BLaER1 treated with 17β-estradiol and CSF1 and Interleukin-3, amounts not matched to agents 10 nM and 100 nM (cell line): ENCODE results near the gene KIRREL3.

Source experiments
- H3K27ac ChIP-seq, 11 experiments: shearing (Covaris generic); formaldehyde crosslinking; 2 replicates each; pipeline ENCODE4 v1.8.1; 2022
- H3K27me3 ChIP-seq, 11 experiments: shearing (Covaris generic); formaldehyde crosslinking; 2 replicates each; pipeline ENCODE4 v1.8.1; 2022
- H3K36me3 ChIP-seq, 11 experiments: shearing (Covaris generic); formaldehyde crosslinking; 2 replicates each; pipeline ENCODE4 v1.8.1; 2022
- H3K4me1 ChIP-seq, 10 experiments: shearing (Covaris generic); formaldehyde crosslinking; 2 replicates each; pipeline ENCODE4 v1.8.1; 2022
- H3K4me2 ChIP-seq, 11 experiments: shearing (Covaris generic); formaldehyde crosslinking; 2 replicates each; pipeline ENCODE4 v1.8.1; 2022
- H3K4me3 ChIP-seq, 10 experiments: shearing (Covaris generic); formaldehyde crosslinking; 2 replicates each; pipeline ENCODE4 v1.8.1; 2022
- H3K9ac ChIP-seq, 11 experiments: shearing (Covaris generic); formaldehyde crosslinking; 2 replicates each; pipeline ENCODE4 v1.8.1; 2022
- H3K9me3 ChIP-seq, 11 experiments: shearing (Covaris generic); formaldehyde crosslinking; replicated peaks in 1 of 11; 2 replicates each; pipeline ENCODE4 v1.8.1; 2022
- H4K20me1 ChIP-seq, 11 experiments: shearing (Covaris generic); formaldehyde crosslinking; 2 replicates each; pipeline ENCODE4 v1.8.1; 2022
- Cebpa-rat ChIP-seq, 11 experiments: shearing (Covaris generic); IDR thresholded peaks; 2 replicates each; pipeline ENCODE4 v1.8.1; 2022

Gene KIRREL3

DNA sequence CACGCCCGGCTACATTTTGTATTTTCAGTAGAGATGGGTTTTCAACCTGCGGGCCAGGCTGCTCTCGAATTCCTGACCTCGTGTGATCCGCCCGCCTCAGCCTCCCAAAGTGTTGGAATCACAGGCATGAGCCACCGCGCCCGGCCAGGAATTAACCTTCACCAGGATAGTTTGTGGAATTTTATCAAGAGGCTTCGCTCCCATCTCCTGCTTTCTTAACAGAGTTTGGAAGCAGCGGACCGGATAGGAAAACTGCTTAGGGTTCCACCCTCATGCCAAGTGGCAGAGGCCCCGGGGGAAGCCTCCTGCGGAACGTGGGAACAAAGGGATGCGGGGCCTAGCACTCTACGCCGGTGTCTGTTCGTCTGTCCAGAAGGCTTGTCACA, 415.2 kb downstream of the KIRREL3 start:
- TF ChIP-seq Cebpa-rat (IDR thresholded peaks at IDR 0.05), result no peak
- peaks cover 7 to 17% (median 15%) of the 10 kb centered on the region in 10 experiments; a peak in 16 of 20 replicates for H3K4me1 ChIP-seq
- H3K4me2 ChIP-seq, result 0 out of 22 replicates have a peak overlapping the region, but pooled peaks of 1 of the 11 experiments have one; percentile 6
- no peak overlapping the region for H3K4me3 ChIP-seq
- H3K27me3 ChIP-seq, result no peaks in the 10 kb centered on the region
- H3K9ac ChIP-seq, result no peak overlapping the region
- H3K27ac ChIP-seq, result no peak overlapping the region
- H3K36me3 ChIP-seq, result no peaks in the 10 kb centered on the region
- H3K9me3 ChIP-seq, result no peaks in the 10 kb centered on the region
- H4K20me1 ChIP-seq, result no peaks in the 10 kb centered on the region; a peak in 1 of 22 replicates

DNA sequence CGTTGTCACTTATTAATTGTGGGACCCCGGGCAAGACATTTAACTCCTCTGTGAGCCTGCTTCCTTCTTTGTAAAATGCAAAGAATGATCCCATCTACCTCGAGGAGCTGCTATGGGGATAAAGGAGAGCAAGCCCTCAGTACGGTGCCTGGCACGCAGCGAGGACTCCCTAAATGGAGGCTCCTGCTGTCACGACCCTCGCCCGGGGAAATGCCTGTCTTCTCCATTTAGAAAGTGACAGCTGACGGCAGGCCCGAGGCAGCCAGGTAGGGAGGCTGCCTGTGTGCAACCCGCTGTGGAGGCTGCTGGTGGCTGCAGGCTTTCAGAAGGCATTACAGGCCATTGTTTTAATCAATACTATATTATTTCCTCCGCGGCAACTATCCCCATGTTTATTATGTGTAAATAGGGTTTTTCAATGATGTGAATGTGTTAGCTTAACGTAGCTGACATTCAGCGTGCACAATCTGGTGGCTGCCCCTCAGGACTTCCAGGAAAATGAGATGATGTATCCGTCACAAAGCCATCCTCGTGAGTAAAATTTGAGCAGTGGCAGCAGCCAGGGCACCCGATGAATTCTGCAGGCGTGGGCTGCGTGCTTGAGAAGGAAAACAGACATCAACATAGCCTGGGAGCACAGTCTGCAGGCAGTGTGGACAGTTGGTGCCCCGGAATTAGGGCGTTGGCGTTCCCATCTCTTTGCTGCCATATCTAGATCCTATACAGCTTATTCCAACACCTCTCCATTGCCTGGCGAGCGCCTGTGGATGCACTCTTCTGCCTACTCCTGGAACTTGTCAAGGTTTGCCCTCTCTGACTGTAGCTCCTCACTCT, 416.8 kb downstream of the KIRREL3 start:
- Histone ChIP-seq H3K4me2 (no peak overlapping the region), H3K9ac (no peak overlapping the region), H3K27me3 (no peaks in the 10 kb centered on the region), H4K20me1 (no peaks in the 10 kb centered on the region; a peak in 1 of 22 replicates), H3K4me1 (peaks cover 7 to 17% (median 15%) of the 10 kb centered on the region in 10 experiments; a peak in 16 of 20 replicates), H3K4me3 (no peak overlapping the region), H3K27ac (no peak overlapping the region), H3K9me3 (no peaks in the 10 kb centered on the region), H3K36me3 (no peaks in the 10 kb centered on the region)
- no peak for TF ChIP-seq Cebpa-rat (IDR thresholded peaks at IDR 0.05)

DNA sequence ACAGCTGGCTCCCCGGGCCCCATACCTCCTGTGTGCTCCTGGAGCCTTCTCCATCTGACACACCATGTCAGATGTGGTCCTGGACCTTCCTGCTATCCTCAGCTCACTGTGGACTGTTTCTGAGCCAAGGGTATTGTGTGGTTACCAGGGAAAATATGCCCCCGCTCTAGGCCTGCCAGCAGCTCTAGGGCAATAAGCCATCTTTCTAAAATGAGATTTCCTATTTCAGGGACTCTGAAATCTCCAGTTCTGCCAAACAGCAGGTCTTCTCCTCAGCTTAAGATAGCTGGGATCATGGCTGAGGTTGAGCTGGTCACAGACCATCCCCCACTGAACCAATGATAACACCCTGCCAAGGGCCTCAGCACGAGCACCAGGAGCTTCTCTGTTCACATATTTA, 417.5 kb downstream of the KIRREL3 start:
- Histone ChIP-seq H3K4me1 (peaks cover 7 to 17% (median 15%) of the 10 kb centered on the region in 10 experiments; a peak in 16 of 20 replicates), H3K4me2 (no peak overlapping the region), H3K27me3 (no peaks in the 10 kb centered on the region)

DNA sequence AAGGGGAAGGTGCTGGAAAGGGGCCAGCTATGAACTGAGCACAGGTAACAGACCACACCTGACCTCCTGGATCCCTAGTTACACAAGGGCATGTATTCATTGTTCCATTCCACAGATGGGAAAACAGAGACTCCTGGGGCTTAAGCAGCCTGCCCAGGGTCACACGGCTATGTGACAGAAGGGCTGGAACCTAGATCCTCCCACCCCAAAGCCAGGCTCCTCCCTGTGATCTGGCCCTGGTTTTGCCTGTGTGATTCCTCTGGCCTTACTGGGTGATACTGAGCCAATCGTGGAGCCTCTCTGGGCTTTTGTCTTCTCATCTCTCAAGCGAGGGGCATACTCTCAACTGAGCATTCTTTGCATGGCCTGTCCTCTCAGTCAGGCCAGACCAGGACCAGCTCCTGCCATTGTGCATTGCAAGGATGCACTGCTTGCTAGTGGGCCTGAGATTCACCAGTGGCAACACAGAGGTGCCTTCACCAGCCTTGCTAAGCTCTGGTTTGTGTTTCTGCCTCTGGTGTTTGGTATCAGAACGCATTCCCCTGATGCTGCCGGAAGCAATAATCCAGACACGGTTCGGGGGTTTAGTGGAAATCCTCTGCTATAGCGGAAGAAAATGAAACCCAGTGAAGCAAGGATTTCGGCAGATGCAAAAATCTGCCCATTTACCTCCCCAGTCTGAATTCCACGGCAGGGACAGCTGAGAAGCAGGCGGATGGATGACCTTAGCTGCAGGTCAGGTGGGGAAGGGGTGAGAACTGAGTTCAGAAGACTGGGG, 418.5 kb downstream of the KIRREL3 start:
- Histone ChIP-seq H3K4me2 (peak overlapping the region in 8 of 11 experiments; percentile 23 to 63 (median 46); a peak in 15 of 22 replicates), H3K4me1 (peaks cover 7 to 17% (median 15%) of the 10 kb centered on the region in 10 experiments; a peak in 16 of 20 replicates), H3K9me3 (no peaks in the 10 kb centered on the region), H3K4me3 (no peak overlapping the region), H4K20me1 (no peaks in the 10 kb centered on the region; a peak in 1 of 22 replicates), H3K36me3 (no peaks in the 10 kb centered on the region), H3K27me3 (no peaks in the 10 kb centered on the region), H3K9ac (no peak overlapping the region), H3K27ac (no peak overlapping the region)
- TF ChIP-seq Cebpa-rat (IDR thresholded peaks at IDR 0.05), result no peak

More for the DNA sequence above, 417.5 kb downstream of the KIRREL3 start:
- Histone ChIP-seq H3K4me3 (no peak overlapping the region), H3K36me3 (no peaks in the 10 kb centered on the region), H4K20me1 (no peaks in the 10 kb centered on the region; a peak in 1 of 22 replicates), H3K9me3 (no peaks in the 10 kb centered on the region), H3K27ac (no peak overlapping the region), H3K9ac (no peak overlapping the region)
- no peak for TF ChIP-seq Cebpa-rat (IDR thresholded peaks at IDR 0.05)

DNA sequence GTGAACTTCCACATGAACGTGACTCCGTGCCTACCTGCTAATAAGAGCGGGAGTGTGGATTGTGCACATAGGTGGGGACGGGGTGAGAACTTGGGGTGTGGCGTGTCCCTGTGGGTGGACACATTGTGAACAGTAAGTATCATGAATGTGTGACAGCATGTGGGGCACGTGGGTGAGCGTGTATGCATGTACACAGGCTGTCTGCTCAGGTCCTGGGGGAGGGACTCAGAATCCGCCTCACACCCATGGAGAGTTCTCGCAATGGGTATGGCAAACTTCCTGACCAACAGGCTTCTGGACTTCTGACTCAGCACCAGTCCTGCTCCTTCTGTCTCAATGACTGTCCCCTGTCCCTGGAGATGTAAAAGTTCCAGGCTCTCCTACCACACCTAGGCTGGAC, 422.1 kb downstream of the KIRREL3 start:
- Histone ChIP-seq H3K4me3 (no peak overlapping the region), H3K4me1 (peaks cover 0 to 17% (median 15%) of the 10 kb centered on the region in 10 experiments; a peak in 14 of 20 replicates), H3K9ac (no peak overlapping the region), H4K20me1 (no peaks in the 10 kb centered on the region; a peak in 1 of 22 replicates), H3K9me3 (no peaks in the 10 kb centered on the region), H3K36me3 (no peaks in the 10 kb centered on the region), H3K4me2 (no peak overlapping the region), H3K27me3 (no peaks in the 10 kb centered on the region), H3K27ac (no peak overlapping the region)
- TF ChIP-seq Cebpa-rat (IDR thresholded peaks at IDR 0.05), result no peak

DNA sequence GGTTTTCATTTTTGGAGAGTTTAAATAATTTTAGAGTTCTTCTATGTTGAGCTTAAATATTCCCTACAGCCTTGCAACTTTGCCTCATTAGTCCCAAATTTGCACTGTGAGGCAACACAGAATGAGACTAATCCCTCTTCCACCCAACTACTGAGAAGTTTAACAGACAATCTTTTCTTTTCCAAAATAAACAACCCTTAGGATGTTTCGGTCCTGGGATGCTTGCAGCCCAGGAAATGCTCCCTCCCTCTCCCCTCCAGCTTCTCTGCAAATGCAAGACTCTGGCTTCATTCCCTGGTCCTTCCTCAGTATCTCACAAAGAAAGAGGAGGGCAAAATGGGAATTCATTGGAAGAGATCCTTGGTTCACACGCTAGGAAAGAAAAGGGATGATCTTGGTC, 422.5 kb downstream of the KIRREL3 start:
- Histone ChIP-seq H4K20me1 (no peaks in the 10 kb centered on the region; a peak in 1 of 22 replicates), H3K9me3 (no peaks in the 10 kb centered on the region)
- TF ChIP-seq Cebpa-rat (IDR thresholded peaks at IDR 0.05), result no peak

DNA sequence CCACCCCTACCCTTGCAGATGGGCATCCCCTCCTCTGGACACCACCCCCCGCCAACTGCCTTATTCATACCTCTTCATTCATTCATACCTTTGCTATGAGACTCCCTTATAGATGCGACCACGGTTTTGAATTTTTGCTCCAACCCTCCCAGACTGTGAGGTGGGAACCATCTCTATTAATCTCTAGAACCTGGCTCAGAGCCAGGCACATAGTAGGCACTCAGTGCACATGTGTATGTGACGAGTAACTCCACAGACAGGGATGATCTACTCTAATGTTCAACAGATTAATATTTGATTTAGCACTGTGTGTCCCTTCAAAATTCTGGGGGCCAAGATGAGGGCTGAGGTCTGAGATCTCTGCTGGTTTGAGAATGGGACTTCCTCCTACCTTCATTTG, 424.7 kb downstream of the KIRREL3 start:
- no peak for TF ChIP-seq Cebpa-rat (IDR thresholded peaks at IDR 0.05)
- no peak overlapping the region for H3K4me2 ChIP-seq
- no peaks in the 10 kb centered on the region for H3K27me3 ChIP-seq
- H3K4me1 ChIP-seq, result peaks cover 0 to under 1% (median 0%) of the 10 kb centered on the region in 10 experiments; a peak in 1 of 20 replicates
- H3K4me3 ChIP-seq, result no peak overlapping the region
- H3K36me3 ChIP-seq, result no peaks in the 10 kb centered on the region
- no peak overlapping the region for H3K9ac ChIP-seq
- H4K20me1 ChIP-seq, result no peaks in the 10 kb centered on the region; a peak in 1 of 22 replicates
- H3K27ac ChIP-seq, result no peak overlapping the region
- H3K9me3 ChIP-seq, result no peaks in the 10 kb centered on the region

More for the DNA sequence above, 422.5 kb downstream of the KIRREL3 start:
- no peak overlapping the region for H3K27ac ChIP-seq
- H3K36me3 ChIP-seq, result no peaks in the 10 kb centered on the region
- no peak overlapping the region for H3K4me2 ChIP-seq
- peaks cover 0 to 17% (median 15%) of the 10 kb centered on the region in 10 experiments; a peak in 14 of 20 replicates for H3K4me1 ChIP-seq
- H3K4me3 ChIP-seq, result no peak overlapping the region
- no peaks in the 10 kb centered on the region for H3K27me3 ChIP-seq
- H3K9ac ChIP-seq, result no peak overlapping the region

DNA sequence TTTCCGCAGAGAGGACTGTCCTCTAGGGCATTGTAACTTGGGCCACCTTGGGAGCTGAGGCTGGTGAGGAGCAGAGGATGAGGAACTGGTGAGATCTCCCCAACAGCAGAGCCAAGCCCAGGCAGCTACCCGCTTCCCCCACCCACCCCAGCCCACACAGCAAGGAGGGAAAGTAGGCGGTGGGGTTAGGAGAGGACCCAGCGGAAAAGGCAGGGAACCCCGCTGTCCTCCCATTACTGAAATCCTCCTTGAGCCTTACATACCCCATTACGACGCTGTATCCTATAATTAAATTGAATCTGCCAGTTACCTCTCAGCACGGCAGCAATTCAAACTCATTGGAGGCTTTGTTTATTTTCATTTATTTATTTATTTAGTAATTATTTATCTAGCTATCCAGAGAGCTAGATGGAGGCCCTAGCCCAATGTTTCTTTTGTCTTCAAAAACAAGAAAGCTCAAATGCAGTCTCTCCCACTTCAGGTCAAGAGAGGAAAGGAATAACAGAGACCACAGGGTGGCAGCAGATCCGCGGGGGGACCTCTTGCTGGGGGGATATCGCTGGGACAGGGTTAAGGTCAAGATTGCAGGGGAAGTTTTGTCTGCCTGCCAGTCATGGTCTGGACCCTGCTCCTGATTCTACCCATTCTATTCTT, 427.1 kb downstream of the KIRREL3 start:
- no peak overlapping the region for H3K9ac ChIP-seq
- no peaks in the 10 kb centered on the region for H3K36me3 ChIP-seq
- TF ChIP-seq Cebpa-rat (IDR thresholded peaks at IDR 0.05), result no peak
- H3K4me1 ChIP-seq, result no peaks in the 10 kb centered on the region
- H3K27ac ChIP-seq, result no peak overlapping the region
- H3K4me2 ChIP-seq, result no peak overlapping the region
- no peaks in the 10 kb centered on the region for H3K9me3 ChIP-seq
- no peak overlapping the region for H3K4me3 ChIP-seq
- H3K27me3 ChIP-seq, result no peaks in the 10 kb centered on the region
- no peaks in the 10 kb centered on the region; a peak in 2 of 22 replicates for H4K20me1 ChIP-seq

DNA sequence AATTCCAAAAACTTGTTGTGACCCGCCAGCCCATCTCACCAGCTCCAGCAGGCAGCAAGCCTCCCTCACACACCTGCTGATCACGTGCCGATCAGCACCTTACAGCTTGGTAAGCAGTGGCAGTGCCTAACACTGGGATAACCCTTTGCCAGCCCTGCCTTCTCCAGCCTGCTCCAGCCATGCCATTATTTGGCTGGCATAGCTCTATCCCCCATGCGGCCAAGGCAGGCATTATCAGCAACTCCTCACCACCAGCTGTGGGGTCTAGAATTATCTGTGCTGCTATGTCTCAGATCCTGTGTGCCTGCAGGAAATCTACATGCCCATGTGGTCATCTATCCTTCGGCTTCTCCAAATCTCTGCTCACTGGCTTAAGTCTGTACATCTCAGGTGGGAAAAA, 430.1 kb downstream of the KIRREL3 start:
- no peak for TF ChIP-seq Cebpa-rat (IDR thresholded peaks at IDR 0.05)
- no peaks in the 10 kb centered on the region for H3K9me3 ChIP-seq
- no peaks in the 10 kb centered on the region for H3K4me1 ChIP-seq
- H3K36me3 ChIP-seq, result no peaks in the 10 kb centered on the region
- no peaks in the 10 kb centered on the region; a peak in 2 of 22 replicates for H4K20me1 ChIP-seq
- no peak overlapping the region for H3K4me2 ChIP-seq
- no peak overlapping the region for H3K27ac ChIP-seq
- H3K27me3 ChIP-seq, result no peaks in the 10 kb centered on the region
- H3K9ac ChIP-seq, result no peak overlapping the region
- no peak overlapping the region for H3K4me3 ChIP-seq
